ENCODE measurements around the gene PTPRE. TPM values are rescaled to one million over a fixed set of nuclear protein-coding genes. Genes with fewer than 3 reads are reported as not detected.

The PTPRE gene
- total RNA-seq, 1 donor from 2014 or later: 33.0 TPM

DNA sequence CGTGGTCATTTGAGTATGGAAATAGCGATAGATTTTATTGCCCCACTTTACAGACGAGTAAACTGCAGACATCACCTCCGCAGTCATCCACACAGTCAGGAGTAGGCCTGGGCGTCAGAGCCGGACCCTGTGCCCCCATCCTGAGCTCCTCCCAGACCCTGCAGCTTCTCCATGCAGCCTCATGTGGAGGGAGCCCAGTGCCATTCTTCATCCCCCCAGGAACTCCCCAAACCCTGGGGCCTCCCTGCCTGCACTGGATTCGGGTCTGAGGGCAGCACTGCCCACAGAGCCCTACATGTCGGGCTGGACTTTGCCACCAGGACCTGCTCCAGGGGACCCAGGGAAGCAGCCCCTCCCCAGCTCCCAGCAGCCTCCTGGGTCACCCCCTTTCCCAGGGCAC is 118.5 kb downstream of the PTPRE start:
- DNase-seq (ENCODE audit: low spot score): no peak

DNA sequence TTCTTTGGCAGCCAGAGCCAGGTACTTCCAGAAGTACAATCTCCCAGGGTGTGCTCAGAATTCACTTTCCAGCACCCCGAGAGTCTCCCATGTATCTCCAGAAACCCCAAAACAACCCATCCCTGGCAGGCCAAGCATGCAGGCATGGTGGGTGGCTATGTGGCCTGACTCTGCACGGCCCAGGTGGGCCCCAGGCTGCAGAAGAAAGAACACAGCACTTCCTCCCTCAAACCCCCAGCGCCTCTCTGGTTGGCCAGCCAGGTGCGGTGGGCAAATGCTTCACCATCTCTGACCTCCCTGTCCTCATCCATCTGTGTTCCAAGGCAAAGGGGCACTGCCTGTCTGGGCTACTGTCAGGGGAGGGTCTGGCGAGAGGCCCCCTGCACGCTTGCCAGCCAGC is 119.0 kb downstream of the PTPRE start:
- DNase-seq (ENCODE audit: low spot score): no peak

DNA sequence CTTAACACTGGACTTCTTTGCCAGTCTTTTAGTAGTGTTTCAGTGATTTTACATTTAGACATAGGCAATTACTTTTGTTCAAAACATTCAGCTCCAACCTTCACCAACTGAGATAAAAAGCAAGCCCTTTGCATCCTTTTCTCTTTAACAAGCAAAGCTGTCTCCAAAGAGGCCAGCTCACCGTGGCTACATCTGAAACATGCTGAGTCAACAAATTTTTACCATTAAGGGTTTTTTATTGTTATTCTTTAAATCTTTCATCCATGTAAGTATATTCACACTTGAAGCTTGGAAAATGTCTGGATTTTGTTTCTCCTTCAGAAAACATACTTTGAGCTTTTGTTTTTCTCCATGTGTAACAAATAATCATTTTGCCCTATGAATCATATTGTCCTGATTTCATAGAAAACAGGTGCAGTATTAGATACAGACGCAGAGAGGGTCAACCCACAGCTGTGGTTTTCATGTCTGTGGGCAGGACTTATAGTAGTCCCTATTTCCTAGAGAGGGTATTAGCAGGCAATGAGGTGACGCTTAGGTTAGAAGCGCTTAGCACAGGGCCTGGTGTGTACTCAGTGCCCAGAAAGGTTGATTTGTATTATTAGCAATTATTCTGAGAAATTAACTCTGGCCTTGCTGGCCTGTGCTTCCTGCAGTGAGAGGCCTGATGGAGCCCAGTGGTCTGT is 119.9 kb downstream of the PTPRE start:
- DNase-seq (ENCODE audit: low spot score): no peak

DNA sequence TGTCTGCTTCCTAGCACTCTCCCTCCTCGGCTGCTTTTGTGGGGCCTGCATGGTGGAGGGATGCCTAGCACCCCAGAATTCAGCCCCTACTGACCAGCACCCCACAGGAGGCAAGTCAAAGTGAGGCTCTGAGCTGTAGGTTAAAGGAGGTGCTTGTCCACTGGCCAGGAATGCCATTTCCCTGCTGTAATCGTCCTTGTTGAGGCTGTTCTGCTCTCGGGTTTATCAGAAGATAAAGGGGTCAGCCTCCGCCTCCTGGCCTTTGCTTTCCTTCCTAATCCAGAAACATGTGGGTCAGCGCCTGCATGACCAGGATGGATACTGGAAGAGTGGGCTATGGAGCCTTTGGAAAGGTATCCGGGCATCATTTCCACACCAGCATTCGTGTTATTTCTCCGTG is 120.4 kb downstream of the PTPRE start:
- no peak for DNase-seq (ENCODE audit: low spot score)

DNA sequence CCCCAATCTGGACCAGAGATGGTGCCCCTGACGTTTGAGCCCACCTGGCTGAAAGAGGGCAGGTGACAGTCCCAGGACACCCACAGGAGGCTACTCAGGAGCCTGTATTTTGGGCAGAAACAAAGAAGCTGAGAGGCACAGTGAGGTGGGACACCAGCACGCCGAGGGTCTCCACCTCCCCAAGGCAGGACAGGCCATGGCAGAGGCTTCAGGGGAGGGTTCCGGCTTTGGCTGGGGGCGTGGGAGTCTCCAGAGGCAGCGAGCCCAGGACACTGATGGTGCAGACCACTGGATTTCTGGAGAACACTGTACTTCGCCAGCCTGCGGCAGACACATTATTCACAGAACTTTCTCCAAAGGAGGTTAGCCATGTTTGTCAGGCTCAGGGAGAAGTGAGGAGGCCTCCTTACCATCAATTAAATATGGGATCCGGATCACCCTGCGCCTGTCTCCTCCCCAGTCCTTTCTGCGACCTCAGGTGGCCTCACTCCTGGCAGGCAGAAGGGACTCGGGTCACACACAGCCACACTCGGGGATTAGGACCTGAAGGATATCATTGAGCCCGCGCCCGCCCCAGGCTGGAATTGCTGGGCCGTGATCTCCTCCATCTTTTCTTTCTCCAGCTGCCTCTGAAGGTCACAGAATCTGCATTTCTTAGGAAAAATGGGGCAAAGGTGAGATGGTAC is 121.1 kb downstream of the PTPRE start:
- DNase-seq (ENCODE audit: low spot score): no peak

DNA sequence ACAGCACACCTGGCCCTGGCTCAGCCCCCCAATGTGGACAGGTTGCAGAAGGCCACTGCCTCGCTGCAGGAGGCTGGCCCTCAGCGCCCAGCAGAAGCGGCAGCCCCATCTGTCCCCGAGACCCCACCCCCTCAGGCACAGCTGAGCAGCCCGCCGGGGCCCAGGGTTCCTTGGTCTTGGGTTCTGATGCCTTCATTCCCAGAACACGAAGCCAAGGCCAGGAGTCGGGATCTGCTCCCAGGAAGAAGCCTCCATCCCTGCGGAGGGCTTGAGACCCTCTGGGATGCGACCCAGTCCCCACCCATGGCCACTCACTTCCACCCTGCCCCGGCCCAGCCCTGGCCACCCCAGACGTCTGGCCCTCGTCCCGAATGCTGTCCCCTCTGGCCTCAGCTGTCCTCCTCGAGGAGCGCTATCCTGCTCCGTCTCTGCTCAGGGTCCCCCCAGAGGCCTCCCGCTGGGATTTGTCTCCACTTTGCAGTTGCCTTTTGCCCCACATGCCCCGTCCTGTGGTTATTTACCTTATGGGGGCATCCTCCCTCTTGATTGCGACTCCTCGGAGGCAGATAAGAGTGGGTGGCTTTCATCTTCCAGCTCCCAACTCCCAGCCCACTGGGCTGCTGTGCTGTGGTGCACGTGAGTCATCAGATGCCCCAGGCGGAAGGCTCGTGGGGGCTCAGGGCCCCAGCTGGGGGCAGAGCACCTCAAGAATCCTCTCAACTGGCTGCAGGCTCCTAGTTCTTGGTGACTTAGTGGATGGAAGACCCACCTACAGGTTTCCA is 121.8 kb downstream of the PTPRE start:
- no peak for DNase-seq (ENCODE audit: low spot score)

DNA sequence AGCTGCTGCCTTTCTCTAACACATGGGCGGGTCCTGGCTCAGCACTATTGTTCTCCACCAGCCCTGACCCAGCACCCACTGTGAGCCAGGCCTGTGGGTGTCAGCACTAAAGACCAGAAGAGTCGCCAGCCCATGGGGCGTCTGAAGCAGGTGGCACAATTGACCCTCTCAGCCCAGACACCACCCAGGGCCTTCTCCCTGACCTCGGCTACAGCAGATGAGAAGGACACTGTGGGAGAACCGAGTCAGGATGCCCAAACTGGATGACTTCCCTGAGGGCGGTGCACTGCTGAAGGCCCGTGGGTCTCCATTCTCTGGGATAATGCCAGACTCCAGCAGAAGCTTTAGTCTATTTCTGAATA is 122.4 kb downstream of the PTPRE start:
- DNase-seq (ENCODE audit: low spot score): no peak

DNA sequence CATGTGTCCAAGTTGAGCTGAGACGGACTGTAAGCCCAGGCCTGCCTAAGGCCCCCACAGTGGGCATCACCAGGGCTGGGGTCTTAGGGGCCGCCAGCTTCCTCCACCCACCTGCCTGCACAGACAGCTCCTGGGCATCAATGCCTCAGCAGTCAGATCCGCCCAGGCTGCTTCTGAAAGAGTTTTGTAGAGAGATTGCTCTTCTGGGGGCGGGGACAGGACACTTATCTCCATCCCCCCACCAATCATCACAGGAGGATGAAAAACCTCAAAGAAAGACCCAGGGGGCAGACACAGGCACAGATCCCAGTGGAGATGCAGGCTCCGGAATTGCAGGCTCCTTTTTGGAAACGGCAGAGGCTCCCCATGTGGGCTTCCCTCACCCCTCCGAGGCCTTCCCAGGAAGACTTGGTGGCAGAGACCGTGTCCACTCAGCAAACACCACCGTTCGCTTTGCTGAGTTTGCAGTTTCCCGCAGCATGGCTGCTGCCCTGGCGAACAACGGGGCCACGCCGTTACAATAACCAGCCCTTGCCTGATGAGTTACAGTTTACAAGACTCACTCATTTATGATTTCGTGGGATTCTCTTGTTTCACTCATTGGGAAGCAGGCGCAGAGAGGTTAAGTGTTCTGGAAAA is 122.9 kb downstream of the PTPRE start:
- DNase-seq (ENCODE audit: low spot score): no peak

DNA sequence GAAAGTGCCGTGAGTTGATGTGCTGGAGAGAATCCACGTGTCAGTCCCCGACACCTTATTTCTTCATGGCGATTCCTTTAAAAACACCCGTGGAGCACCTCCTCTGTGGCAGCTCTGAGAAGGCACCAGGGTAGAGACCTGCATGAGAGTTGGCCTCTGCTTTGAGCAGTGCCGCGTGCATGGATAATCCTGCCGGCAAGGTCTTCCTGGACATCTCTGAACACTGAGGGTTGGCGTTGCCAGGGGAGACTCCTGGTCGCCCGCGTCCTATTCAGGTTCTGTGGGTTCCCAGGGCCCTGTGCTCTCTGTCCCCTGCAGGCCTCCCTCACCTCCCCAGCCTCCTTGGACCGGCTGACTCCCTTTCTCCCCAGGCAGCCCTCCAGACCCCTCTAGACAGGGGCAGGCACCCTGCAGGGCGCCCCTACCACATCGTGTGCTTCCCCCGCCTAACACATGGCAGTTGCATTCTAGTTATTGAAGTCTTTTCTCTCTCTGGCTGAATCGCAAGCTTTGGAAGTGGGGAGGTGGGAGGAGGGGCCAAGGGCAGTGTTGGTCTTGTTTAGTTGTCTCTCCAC is 123.7 kb downstream of the PTPRE start:
- no peak for DNase-seq (ENCODE audit: low spot score)

DNA sequence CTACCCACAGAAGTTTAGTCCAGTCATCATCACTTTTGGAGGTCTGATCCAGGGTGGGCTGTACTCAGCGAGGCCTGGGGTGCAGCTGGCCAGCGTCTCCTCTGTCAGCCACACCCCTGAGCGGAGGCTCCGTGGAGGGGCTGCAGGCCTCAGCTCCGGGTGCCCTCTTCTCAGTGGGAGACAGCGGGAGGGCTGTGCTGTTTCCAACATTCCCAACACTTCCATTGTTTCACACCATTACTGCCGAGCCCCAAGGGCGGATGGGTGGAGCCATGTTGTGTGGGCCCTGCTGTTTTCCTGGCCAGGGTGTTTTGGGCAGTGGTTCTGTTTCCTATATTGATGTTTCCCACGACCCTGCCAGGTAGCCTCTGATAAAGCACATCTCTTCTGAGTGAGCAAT is 124.3 kb downstream of the PTPRE start:
- DNase-seq (ENCODE audit: low spot score): no peak

DNA sequence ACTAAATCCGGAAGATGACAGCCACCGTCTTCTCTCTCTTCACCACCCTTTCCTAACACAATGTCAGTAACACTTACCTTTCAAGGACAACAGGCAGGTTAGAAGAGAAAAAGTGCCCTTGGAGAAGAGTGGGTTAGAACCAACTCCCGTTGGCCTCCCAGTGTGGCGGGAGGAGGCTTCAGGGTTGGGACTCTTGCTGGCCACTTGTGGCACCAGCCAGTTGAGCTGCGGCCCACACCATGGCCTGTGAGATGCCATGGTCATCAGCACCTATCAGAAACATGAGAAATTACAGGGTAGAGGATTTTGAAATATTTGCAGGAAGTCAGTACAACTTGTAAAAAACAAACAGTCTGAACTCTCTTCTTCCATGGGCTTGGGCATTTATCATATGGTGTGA is 125.6 kb downstream of the PTPRE start:
- no peak for DNase-seq (ENCODE audit: low spot score)

DNA sequence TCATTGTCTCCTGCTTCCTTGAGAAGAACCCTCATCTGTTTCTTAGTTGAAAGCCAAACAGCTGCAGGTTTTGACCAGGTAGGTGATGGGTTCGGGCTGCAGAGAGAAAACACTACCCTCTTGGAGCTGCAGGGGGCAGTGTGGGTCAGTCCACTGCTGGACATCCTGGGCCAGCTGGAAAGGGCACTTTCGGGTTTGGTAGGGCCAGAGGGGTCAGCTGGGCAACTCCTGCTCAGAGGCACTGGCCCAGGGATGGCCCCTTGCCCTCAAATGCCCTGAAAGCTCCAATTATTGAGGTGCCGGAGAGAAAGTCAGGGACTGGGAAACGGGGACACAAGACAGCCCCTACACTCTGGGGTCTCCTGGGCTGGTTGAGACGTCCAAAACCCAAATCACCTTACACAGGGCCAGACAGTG is 128.7 kb downstream of the PTPRE start:
- DNase-seq (ENCODE audit: low spot score): no peak

DNA sequence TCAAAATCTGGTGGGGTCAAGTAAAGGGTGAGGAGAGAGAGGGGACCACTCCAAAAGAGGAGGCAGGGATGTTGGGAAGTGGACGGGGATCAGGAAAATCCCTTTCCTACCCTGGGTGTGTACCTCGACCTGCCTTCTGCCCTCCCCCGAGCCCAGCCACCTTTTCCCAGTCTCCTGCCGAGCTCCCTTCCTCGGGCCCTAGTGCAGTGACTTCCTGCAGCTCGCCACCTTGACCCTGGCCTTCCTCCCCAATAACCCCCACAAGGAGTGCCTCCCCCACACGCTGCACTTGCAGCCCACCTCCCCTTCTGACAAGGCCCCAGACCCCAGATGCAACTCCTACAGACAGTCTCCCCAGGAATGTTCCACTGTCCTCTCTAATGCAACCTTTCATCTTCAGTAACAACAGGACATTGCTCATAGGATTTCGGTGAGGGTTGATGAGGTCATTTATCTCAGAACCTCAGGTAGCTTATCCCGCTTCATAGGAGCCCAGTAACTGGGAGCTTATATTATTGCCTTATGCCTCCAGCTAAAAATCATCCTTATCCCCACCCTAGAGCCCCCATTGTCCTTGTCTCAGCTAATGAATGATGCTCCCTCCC is 129.2 kb downstream of the PTPRE start:
- no peak for DNase-seq (ENCODE audit: low spot score)

DNA sequence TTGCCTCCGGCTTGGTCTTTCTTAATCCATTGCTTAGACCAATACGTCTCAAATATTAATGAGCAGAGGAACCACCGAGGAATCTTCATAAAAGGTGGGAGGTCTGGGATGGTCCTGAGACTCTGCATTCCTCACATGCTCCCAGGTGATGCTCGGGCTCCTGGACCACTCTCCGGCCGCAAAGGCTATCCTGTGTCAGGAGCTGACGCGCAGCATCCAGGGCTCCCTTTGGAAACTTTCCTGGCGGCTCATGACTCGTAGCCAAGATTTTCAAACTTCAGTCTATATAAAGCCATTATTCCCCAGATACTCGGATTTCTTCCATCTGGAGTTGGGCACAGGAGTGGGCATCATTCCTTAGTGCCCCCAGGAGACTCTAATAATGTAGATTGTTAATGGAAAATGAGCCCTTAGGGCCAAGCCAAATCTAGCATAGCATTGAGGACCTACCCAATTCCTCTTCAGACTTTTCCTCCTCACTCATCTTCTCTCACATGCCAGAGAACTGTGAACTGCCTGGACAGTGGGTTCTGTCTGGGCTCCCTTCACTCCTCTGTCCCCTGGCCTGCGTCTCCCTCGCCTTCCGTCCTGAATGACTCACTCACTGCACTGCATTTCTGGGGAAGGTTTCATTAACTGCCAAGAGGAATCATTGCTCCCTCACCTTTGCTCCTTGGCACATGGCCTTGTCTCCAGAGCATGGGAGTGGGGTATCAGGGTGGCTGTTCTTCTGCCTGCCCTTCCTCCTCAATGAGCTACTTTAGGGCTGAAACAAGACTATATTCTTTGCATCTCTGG is 130.0 kb downstream of the PTPRE start:
- no peak for DNase-seq (ENCODE audit: low spot score)

DNA sequence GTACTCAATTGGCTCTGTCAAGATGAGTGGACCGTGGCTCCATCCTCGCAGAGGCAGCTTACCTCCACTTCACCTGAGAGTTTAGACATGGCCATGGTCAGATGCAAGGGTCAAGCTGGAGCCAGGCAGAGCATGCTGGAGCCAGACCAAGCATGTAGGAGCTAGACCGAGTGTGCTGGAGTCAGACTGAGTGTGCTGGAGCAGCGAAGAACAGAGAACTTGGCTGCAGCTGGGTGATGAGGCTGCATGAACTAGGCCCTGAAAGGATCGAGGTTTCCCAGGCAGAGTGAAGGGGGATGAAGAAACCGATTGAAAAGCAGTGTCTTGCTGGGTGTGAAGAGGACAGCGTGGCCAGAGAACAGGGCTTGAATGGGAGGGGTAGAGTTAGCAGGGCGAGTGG is 133.2 kb downstream of the PTPRE start:
- no peak for DNase-seq (ENCODE audit: low spot score)

DNA sequence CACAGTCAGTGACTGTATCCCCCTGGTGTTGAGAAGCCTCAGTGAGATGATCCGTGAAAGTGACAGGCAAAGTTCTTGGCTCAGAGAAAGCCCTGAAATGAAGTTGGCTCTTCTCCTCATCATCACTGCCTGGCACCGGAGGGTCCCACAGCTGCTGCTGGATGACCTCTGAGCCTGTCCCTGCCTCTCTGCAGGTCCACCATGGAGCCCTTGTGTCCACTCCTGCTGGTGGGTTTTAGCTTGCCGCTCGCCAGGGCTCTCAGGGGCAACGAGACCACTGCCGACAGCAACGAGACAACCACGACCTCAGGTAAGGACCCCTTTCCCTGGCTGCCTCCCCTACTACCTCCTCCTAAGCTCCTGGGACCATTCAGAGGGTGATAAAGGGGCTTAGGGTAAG is 133.8 kb downstream of the PTPRE start:
- no peak for DNase-seq (ENCODE audit: low spot score)

DNA sequence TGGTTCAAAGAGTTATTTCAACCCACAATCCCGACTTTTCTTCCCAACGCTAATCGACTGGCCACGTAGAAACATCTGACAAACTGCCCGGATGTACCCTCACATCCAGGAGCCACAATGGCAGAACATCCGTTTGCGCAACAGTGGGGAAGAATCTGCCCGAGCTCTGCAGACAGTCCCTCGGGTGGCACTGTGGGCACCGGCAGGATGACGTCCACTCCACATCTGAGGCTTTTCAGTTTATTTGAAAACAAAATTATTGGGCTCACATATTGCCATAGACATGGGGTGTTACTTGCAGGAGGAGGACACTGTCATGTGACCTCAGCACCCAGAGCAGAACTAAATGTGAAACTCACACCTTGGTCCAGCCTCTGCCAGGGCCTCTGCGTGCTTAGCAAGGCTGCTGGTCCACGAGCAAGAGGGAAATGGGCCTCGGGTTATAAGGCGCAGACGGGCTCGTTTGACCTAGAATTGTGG is 135.3 kb downstream of the PTPRE start:
- DNase-seq (ENCODE audit: low spot score): no peak

DNA sequence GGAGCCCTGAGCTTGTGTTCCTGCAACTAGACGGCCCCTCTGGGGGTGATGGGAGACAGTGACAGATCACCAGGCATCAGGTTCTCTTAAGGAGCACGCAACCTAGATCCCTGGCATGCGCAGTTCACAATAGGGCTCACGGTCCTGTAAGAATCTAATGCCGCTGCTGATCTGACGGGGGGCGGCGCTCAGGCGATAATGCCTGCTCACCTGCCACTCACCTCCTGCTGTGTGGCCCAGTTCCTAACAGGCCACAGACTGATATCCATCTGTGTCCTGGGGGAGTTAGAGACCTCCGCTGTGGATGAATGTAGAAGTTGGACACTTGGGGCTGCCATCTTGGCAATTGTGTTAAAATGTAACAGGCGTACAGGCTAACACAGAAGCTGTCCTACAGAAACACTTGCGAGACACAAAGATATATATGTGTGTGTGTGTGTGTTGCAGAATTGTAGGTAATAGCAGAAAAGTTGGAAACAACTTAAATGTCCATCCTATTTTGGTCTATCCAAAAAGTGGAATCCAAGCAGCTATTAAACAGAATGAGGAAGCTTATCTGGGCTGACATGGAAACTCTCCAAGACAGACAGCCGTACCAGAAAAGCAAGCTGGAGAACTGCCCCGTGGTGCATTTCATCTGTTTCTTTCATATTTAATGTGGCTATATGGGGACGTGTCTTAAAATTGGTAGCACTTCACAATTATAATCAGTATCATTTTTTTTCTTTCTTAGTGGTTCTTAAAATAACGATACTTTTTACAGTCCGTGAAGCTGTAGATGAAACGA is 136.5 kb downstream of the PTPRE start:
- DNase-seq (ENCODE audit: low spot score): no peak

DNA sequence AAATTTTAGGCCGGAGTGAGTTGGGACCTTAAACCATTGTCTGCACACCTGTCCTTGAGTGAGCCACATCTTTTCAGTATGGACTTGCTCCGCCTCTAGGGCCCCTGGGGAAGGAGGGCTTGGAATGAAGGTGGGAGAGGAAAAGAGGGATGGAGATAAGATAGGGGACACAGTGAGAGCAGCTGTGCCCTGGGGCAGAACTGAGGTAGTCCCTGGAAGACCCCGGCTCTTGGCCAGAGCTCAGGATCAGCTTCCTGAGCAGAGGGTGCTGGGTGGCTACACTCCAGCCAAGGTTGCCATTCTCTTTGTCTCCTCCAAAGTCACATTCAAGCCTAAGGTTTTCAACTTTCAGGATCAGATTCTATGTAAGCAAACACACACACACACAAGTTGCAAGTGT is 137.3 kb downstream of the PTPRE start:
- no peak for DNase-seq (ENCODE audit: low spot score)
